LoVo (cell line): ENCODE measurements around the gene MAB21L3.
A peak's percentile ranks its signal among the peaks of the same experiment; 100 is the strongest.

Source experiments
- DNase-seq: peaks from one replicate; pipeline ENCODE4 v3.0.0-alpha.2; 2016; ENCODE audit warnings: low spot score

Gene MAB21L3

DNA sequence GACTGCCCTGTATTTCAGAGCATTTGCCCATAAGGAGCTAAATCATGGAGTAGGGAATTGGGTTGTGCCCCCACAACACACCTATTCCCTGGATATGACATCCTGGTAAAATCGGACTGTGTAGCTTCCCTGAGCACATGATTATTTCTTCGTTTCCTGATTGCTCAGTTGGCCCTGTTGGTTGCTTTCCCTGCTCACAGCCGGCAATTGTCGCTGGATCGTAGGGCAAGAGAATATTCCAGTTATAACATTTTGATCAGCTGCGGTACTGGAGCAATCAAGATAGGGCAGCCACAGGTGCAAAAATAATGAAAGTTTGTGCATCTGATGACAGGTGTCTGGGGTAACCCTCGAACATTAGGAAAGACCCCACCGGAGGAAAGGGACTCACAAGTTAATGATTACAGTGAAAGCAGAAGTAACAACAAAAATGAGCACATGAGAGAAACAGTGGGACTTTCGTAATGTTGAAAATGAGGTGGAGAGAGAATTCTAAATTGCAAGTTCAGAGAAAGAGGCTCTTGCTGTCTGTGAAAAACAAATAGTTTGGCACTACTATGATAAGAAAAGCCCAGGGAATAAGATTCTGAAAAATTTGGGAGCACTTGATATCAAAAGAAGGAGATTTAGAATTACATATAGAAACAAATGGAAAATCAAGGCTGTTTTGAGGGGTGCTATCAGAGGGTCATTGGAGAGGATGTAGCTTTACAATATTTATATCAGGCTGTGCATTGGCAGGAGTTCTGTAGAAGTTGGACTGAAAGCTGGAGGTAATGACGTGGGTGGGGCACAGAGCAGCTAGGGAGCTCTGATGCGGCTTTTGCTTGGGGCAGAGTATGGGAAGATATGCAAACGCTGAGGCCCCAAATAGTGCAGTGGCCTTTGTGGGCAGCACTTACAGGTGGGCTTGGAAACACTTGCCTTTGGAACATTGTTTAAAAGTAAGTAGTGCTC is at the start of gene MAB21L3:
TSS of gene MAB21L3 (plus strand) at position 833 of the 957 bp plus-strand sequence. CDS start 1,217 bp downstream, outside the sequence.
- peak; percentile 5 for DNase-seq

DNA sequence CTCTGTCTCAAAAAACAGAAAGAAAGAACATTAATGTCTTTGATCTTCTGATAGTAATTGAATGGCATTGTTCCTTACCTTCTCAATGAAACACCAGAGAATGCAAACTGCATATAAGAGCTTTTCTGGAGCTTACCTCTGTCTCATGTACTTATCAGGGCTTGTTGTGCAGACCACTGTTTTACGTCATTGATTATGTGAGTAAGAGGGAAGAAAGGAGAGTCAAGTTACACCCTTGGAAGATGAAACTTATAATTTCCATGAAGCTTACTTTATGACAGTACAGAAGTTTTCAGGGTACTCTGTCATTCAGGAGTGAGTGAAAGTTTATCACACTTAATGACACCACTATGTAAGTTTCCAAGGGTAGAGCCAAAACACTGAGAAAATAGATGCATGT is 49.0 kb upstream of the MAB21L3 start:
- no peak for DNase-seq

DNA sequence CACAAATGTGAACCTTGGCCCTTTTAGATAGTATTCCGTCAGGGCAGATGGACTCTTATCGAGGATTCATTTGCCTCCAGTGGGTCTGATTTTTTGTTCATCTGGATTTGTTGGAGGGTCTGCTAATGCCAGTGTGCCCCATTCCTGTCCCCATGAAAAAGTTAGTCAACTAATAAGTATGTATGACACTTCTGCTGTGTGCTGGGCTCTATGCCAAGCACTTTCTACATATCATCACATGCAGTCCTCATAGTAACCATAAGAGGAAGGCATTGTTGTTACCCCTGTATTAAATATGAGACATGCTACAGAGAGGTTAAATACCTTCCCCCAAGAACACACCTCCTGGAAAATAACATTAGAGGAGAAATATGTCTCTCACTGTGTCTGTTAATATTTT is 46.6 kb upstream of the MAB21L3 start:
- DNase-seq = no peak

DNA sequence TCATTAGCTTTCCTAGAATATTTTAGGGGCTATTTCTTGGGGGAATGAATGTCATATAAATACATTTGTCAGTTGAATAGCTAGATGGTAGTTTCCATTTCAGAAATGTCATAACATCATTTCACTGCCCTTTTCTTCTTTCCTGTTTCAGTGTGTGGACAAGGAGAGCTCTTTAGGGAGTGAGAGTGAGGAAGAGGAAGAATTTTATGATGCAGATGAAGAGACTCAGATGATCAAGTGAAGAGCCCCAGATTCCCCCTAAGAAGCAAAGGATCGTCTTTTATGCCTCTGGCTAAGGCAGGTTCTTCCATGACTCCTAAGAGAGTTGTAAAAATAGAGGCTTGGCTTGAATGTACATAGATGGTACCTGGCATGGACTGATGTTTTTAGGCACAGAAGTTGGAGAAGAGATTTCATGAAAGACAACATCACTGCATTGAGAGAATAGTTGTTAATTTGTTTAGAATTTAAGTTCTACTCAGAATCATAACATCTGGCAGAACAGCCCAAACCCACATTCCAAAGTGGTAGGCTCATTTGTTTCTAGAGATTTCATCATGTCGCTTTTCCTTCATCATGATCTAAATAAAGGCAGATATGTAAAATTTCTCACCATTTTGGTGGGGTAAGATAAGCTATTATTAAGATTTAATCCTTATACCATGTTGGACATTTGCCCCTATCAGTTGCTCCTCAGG is 44.2 kb upstream of the MAB21L3 start:
- DNase-seq = no peak

DNA sequence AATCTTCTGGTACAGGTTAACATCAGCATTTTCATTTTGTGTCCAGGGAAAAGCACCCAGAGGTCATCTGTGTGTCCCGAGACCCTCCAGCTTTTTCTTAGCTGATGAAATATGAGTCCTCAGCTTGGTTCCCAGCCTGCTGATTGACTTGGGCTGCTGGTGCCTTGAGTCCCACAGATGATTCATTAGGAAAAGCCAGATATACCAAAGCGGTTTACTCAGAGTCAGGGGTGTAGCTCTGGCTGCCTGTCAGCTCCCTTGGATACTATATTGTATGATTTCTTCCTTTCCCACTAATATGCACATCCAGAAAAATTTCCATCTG is 43.7 kb upstream of the MAB21L3 start:
- DNase-seq = no peak

DNA sequence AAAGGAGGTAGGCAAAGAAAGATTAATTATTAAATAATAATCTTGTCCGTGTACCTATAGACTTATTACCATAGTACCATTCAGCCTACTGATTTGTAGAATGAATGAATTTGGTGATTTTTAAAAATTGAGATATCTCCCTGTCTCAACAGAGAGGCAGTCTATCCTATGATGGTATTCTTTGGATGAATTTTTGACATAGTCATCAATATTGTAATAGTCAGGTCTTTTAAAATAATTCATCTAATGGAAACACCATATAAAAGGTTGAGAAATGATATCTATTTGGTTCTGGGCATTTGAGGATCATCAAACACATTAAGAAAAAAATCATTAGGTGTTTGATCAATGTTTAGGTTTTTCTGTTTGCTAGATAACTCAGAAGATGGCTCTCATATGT is 35.6 kb upstream of the MAB21L3 start:
- no peak for DNase-seq

DNA sequence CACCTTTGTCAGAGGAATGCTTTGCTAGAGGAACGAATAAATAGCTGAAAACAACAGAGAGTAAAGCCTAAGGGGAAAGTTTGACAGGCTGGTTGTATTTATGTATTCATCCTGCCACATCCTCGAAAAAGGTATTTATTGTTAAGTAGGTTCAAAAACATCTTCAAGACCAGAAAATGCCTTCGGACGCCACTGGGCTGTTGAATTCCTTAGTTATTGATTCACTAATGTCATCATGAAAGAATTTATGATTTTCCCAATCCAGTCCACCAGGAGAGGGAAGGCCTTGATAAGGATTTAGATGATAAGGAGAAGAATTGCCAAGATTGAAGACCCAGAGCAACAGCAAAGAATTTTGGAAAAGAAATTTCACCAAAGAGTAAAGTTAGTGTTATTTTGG is 35.2 kb upstream of the MAB21L3 start:
- no peak for DNase-seq

DNA sequence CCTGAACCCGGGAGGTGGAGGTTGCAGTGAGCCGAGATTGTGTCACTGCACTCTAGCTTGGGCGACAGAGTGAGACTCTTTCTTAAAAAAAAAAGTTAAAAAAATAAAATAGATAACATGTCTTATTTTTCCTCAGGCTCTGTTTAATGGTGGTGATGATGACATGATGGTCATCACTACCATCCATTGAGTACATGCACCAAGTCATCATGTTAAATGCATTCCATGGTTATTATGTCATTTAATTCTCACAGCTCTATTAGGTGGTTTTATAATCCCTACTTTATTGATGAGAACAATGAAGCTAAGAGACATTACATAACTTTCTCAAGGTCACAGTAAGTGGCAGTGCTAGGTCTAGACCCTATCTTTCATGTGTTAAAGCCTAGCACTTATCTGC is 34.4 kb upstream of the MAB21L3 start:
- no peak for DNase-seq

DNA sequence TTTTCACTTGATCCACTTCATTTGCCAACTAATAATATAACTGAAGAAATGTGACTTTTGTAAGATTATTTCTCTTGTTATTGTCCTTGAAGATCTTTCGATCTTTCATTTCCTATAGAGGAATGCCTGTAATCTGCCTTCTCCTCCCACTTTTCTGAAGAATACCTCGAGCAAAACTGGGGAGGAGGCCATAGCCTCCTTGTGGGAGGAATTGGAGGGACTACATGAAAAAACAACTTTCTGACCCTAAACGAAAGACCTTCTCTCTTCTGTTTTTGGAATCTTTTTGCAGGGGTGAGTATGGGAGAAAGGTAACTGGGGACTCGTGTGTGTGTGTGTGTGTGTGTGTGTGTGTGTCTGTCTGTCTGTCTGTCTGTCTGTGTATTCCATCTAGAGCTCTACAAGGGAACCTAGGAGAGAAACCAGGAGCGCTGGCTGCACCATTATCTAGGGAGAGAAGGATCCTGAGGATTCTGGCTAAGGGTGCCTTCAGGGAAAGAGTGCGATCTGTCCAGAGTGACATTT is 32.4 kb upstream of the MAB21L3 start:
- no peak for DNase-seq

DNA sequence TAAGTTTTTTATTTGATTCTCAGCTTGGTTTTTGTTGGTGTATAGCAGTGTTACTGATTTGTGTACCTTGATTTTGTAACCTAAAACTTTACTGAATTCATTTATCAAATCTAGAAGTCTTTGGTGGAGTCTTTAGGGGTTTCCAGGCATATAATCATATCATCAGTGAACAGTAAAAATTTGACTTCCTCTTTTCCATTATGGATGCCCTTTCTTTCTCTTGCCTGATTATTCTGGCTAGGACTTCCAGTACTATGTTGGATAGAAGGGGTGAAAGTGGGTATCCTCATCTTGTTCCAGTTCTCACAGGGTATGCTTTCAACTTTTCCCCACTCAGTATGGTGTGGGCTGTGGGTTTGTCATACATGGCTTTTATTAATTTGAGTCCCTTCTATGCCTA is 23.6 kb upstream of the MAB21L3 start:
- no peak for DNase-seq

DNA sequence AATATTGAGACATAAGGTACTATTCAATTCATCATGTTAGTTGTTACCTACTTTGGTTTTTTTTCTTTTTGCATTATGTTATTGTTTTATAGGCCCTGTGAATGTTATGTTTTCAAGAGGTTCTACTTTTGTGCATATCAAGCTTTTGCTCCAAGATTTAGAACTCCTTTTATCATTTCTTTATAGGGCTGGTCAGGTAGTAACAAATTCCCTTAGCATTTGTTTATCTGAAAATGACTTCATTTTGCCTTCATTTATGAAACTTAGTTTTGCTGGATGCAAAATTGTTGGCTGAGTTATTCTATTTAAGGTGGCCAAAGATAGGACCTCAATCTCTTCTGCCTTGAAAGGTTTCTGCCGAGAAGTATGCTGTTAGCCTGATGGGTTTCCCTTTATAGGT is 21.3 kb upstream of the MAB21L3 start:
- no peak for DNase-seq

DNA sequence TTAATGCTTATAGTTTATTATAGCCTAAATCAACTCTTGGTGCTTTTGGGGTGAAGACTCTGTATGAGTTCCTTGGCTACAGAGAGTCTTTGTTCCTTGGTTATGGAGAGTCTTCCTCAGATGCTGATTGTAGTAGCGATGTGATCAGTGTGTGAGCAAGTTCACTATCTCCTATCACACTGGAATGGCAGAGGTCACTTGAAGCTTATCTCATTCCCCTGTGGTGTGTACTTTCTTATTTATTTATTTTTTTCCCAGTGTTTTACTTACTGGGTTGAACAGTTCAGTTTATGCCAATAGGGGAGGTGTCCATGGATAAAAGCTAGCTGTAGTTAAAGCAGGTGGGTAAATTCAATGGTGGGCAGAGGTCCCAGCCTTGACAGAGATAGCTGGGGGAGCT is 20.1 kb upstream of the MAB21L3 start:
- no peak for DNase-seq

DNA sequence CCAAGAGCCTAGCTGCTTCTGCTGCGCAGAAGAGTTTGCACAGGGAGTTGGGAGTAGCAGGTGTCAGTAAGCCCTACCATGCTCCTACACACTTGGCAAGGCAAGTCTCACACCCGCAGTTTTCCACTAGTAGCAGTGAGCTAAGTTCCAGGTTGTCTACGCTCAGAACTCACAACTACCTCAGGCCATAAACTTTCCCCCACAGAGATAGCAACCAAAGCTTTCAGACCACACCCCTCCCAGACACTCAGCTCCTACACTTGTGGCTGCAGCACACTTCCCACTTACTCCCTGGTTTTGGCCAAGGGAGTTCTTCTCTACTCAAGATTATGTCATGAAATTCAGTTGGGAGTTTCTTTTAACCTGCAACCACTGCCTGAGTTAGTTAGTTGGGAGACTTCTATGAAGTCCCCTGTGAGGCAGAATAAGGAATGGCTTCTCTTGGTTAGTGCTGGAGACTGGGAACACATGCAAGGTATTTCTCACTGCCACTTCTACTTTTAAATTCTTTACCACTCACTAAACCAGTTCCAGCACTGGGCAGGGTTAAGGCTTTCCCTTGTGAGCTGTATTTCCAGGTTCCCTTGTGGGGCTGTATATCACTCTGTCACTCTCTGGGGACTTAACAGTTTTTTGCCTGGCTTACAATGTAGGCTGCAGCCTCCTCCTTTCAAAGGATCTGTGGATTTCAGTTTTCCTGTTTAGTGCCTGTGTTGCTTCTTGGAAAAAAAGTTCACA is 18.3 kb upstream of the MAB21L3 start:
- peak; percentile 7 for DNase-seq

DNA sequence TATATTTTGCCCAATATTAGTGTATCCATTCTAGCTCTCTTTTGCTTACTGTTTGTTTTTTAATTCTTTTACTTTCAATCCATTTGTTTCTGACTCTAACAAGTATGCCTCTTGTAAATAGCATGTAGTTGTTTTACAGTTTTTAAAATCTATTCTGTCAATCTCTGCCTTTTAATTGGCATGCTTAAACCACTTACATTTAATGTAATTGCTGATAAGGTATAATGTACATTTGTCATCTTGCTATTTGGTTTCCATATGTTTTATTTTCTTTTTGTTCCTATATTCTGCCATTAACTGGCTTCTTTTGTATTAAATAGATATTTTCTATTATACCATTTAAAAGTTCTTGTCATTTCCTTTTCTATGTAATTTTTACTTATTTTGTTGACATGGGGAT is 16.2 kb upstream of the MAB21L3 start:
- no peak for DNase-seq

DNA sequence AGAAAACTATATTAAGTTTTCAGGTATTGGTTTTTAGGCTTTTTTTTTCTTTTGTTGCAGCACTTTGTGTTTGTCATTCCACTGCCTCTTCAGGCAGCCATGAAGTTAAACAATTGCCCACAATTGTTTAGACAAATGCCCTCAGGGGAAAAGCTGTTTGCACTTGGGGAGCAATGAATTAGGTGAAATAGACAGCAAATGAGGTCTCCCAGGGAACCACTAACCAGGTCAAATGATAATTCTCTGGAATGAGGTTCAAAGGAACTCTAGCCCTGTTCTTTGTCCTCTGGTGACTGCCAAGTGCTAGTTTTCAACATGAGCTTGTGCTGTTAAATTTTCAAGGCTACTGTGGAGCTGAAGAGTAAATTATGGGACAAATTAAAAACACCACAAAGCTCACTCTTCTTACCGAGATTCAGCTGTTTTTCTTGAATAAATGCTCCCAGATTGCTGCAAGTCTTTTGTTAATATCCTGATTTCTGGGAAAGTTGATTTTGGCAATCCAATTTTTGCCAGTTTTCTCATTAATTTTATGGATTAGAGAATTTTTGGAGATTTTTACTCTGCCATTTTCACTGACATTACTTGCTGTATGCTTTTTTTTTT is 15.1 kb upstream of the MAB21L3 start:
- no peak for DNase-seq

DNA sequence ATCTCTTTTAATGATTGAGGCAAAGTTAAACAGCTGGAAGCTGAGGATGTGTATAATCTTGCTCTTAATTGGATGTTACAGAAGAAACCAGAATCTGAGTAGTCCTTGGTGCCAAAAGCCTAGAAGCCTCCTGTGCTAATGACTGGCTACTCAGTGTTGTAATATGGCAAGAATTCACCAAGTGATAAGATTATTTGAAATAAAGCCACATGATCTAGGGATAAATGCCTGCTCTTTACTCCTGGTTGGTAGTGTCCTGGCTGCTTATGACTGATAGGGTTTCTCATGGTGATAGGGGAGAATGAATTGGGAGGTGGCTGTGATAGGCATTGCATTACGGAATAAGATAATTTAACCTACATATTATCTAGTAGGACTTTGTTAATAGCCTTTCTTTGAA is 13.6 kb upstream of the MAB21L3 start:
- DNase-seq = no peak

DNA sequence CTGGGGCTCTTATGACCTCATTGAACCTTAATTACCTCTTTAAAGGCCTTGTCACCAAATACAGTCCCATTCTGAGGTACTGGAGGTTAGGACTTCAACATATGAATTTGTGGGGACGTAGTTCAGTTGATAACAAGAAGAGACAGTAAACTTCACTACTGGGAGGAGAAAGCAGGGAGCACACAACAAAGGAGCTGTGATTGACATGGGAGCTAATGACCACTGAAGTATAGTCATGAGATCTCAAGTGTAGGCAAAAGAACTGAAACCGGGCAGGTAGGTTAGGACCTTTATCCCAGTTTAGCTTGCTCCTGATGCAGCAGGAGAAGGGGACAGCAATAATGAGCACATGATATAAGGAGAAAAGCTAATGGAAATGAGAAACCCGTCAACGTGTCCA is 11.8 kb upstream of the MAB21L3 start:
- no peak for DNase-seq

DNA sequence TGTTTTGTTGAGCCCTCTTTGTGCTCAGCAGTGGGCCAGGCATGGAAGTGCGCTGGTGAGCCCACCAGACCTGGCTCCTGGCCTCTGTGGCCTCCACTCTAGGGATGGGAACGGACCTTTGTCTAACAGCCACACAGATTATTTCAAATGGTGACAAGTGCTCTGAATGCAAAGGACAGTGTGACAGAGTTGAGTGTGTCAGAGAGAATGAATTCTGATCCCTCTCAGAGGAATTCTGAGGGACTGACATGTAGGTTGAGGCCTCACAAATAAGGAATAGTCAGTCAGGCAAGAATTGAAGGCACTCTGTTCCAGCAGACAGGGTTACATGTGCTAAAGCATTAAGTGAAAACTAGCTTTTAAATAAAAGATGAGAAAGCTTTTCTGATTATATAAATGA is 11.3 kb upstream of the MAB21L3 start:
- no peak for DNase-seq

DNA sequence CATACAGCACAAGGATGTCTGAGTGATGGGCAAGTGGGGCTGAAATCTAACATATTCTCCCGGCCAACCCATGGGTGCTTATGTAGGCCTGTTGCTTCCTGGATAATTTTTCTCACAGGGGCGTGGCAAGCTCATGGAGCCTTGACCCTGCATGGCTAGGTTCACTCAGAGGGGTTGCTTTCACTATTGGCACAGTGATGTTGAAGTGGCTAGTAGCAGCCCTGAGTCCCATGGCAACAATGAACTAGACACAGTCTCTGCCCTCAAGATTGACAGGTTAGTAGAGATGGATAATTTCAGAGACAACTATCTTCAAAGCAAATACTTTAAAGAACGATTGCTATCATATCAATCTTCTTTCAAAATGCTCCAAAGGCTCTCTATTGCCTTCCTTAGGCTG is 6.5 kb upstream of the MAB21L3 start:
- DNase-seq = no peak

DNA sequence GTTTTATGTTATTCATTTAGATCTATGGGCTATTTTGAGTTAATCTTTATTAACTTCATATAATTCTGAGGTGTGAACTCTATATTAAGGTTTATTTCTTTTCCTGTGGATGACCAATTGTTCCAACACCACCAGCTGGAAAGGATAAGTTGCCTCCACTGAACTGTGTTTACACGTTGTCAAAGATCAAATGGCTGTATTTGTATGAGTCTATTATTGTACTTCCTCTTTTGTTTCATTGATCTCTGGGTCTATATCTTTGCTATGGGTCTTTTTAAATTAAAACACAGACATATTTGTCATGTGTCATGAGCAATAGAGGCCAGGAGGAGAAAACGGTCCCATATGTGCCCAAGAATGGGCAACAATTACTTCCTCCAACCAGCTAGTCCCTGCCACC is 5.2 kb upstream of the MAB21L3 start:
- no peak for DNase-seq

DNA sequence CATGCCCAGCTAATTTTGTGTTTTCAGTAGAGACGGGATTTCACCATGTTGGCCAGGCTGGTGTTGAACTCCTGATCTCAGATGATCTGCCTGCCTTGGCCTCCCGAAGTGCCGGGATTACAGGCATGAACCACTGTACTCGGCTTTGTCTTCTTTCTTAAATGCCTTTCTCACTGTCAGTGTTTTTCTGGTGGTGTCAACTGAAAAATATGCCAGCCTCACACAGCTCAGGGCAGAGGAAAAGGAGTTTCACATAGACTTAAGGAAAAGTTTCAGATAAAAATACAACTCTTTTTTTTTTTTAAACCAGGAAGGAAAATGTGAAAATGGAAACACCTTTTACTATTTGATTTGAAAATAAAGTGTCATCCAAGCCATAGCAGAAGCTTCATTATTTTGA is 4.6 kb upstream of the MAB21L3 start:
- no peak for DNase-seq

DNA sequence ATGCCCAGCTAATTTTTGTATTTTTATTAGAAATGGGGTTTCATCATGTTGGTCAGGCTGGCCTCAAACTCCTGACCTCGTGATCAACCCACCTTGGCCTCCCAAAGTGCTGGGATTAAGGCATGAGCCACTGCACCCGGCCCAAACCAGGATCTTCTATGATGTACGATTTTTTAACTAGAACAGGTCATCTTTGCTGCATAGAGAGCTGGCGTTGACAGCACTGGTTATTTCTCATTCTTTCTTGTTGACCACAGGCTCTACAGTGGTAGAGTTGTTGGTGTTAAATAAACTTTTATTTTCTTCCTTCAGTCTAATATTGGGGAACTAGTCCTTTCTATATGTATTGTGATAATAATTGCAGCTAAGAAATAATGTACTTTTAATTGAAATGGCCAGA is 3.8 kb upstream of the MAB21L3 start:
- DNase-seq = no peak
